DMS79 treated with DMSO at 0.1 percent for 48 hours (cell line): Measurements from ENCODE around the gene CBLC.
"Not testable (repeated sequence)": the region's sequence is repeated elsewhere in the genome, so short reads cannot be mapped to it uniquely, and the experiment has no call there.

ENCODE experiments used
- DNase-seq: peaks from one replicate; lab custom pipeline; 2025; lab: John Stamatoyannopoulos, UW

The CBLC gene

DNA sequence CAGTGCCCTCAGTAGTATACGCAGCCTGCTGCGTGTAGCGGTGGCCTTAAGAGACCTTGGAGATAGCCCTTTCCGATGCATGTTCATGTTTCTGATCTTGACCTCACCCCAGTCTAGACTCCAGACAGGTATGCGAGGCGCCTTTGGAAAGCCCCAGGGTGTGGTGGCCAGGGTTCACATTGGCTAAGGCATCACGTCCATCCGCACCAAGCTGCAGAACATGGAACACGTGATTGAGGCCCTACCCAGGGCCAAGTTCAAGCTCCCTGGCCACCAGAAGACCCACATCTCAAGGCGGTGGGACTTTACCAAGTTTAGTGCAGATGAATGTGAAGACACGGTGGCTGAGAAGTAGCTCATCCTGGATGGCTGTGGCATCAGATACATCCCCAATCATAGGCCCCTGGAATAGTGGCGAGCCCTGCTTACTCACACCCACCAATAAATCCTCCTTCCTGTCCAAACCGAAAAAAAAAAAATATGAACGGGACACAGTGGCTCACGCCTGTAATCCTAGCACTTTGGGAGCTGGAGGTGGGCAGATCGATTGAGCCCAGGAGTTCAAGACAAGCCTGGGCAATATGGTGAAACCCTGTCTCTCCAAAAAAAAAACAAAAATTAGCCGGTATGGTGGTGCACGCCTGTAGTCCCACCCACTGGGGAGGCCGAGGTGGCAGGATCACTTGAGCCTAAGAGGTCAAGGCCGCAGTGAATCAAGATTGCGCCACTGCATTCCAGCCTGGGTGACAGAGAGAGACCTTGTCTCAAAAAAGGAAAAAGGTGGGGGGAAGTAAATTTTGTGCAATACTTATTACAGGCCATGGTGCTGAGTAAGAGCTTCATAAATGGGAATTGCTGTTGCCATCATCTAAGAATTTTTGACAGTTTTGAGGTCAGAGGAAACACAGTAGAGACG is 12.4 kb upstream of the CBLC start:
- no peak for DNase-seq

DNA sequence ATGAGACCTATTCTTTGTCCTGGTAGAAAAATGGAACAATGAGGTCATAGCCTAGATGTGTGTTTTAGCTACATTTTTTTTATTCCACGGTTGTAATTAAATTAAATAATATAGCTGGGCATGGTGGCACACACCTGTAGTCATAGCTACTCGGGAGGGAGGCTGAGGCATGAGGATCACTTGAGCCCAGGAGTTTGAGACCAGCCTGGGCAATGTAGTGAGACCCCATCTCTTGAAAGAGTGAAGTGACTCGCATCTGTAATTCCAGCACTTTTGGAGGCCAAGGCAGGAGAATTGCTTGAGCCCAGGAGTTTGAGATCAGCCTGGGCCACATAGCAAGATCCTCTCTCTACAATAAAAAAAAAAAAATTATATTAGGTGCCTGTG is 11.7 kb upstream of the CBLC start:
- DNase-seq: no peak

DNA sequence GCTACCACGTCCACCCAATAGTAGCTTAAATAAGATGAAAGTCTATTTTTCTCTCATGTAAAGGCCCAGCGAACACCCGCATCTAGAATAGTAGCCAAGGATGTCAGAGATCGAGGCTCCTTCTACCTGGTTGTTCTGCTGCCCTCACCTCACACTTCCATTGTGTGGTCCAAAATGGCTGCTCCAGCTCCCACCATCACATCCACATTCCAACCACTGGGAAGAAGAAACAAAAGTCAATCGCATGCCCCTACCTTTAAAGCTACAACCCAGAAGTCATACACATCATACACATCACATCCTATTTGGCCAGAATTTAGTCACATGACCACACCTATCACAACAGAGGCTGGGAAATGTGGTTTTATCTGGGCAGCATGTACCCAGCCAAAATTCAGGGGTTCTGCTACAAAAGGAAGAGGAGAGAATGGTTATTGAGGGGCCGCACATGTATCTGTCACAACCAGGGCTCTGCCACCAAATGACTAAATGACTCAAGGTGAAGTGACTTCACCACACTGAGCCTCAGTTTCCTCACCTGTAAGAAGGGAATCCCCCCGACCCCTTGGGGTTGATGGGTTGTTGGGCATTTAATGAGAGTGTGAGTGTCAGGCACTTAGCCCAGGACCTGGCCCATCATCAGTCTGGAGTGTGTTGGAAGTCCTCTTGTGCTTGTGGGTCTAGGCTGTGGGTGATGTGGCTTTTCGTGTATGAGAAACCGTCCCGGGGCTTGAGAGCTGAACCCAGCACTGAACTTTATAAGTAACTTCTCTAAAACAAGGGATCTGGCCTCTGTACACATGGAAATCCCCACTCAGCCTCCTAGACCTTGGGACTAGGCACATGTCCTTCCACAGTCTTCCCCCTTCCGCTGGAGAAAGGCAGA is 10.2 kb upstream of the CBLC start:
- no peak for DNase-seq

DNA sequence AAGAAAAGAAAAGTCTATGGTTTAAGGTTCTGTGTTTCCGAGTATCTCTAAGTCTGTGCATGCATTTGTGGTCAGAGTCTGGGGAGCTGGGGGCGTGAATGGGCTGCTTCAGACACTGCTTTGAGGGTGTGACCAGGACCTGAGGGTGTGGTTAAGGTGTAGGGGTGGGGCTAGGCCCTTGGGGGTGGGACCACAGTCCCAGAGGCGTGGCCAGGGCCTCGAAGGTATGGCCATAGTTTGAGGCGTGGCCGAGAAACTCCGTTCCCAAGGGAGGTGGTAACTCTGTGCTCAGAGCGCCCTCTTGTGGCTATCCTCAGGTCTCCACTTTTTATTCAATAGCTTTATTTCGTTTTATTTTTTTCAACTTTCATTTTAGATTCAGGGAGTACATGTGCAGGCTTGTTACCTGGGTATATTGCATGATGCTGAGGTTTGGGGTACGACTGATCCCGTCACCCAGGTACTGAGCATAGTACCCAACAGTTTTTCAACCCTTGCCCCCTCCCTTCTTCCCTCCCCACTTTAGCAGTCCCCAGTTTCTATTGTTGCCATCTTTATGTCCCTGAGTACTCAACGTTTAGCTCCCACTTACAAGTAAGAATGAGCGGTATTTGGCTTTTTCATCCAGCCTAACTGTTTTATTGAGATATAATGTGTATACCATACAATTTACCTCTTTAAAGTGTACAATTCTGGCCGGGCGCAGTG is 7.0 kb upstream of the CBLC start:
- peak; percentile 53 for DNase-seq

DNA sequence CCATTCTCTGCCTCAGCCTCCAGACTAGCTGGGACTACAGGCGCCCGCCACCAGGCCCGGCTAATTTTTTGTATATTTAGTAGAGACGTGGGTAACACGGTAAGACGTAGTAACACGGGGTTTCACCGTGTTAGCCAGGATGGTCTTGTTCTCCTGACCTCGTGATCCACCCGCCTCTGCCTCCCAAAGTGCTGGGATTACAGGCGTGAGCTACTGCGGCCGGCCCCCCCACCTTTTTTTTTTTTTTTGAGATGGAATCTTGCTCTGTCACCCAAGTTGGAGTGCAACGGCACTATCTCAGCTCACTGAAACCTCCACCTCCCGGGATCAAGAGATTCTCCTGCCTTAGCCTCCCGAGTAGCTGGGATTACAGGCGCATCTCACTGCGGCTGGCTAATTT is 5.5 kb upstream of the CBLC start:
- not testable (repeated sequence) for DNase-seq

DNA sequence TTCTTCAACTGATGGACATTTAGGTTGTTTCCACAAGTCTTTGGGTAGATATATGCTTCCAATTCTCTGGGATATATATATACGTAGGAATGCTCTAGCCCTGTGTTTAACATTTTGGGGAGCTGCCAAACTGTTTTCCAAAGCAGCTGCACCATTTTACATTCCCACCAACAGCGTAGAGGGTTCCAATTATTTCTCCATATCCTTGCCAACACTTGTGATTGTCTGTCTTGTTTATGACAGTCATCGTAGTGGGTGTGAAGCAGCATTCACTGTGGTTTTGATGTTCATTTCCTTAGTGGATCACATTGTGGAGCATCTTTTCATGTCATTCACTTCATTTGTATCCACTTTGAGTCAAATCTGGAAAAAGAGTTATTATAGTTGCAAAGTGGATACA is 4.7 kb upstream of the CBLC start:
- DNase-seq: no peak

DNA sequence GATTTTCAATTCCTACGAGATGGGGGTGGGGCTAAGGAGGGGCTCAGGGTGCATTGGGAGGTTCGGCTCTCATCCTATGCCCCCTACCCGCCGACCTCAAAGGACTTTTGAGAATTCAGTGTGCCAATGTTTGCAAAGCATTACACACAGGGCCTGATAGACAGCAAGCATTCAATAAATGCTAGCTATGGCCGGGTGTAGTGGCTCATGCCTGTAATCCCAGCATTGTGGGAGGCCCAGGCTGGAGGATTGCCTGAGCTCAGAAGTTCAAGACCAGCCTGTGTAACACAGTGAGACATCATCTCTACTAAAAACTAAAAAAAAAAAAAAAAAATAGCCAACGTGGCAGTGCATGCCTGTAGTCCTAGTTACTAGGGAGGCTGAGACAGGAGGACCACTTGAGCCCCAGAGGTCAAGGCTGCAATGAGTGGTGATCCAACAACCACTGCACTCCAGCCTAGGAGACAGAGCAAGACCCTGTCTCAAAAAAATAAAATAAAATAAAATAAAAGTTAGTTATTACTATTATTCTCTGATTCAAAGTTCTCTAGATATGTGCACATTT is 1.9 kb upstream of the CBLC start:
- DNase-seq: no peak

DNA sequence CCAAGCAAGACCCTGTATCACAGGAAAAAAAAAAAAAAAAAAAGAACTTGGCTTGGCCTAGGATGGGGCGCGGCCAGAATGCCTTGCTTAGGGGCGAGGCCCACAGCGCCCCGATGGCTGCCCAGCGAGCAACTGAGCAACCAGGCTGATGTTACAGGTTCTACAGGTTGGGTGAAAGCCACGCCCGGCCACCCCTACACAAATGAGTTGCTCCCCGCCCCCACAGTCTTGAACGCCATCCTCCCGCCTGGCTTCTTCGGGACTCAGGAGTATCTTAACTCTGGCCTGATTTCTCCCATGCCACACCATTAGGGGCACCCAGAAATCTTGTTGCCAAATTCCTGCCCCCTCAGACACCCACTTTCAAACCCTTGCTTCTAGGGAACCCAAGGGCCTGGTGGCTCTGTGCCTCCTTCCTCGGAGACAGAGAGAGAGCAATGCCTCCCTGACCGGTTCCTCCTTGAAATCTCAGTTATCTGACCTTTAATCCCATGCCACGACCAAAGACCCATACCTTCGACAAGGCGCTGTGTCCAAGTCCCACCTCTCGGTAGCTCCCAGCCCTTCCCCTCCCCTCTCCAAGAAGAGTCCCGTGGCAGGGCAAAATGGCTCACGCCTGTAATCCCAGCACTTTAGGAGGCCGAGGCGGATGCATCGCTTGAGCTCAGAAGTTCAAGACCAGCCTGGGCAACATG is 1.1 kb upstream of the CBLC start:
- DNase-seq: no peak

DNA sequence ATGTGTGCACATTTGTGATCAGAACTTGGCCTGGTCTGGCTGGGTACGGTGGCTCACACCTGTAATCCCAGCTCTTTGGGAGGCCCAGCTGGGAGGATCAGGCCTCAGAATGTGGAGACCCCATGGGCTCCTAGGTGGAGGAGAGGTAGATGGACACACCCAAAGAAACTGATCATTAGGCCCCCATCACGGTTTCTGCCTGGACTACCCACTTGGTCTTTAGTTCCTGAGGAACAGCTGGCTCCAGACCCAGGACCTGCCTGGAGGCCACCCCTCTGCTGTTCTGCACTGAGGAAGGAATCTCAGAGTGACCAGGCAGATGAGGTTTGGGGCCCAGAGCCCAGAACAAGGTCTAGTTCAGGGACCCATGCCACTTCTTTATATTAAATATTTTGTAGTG is 1.5 kb downstream of the CBLC start:
- DNase-seq: no peak

DNA sequence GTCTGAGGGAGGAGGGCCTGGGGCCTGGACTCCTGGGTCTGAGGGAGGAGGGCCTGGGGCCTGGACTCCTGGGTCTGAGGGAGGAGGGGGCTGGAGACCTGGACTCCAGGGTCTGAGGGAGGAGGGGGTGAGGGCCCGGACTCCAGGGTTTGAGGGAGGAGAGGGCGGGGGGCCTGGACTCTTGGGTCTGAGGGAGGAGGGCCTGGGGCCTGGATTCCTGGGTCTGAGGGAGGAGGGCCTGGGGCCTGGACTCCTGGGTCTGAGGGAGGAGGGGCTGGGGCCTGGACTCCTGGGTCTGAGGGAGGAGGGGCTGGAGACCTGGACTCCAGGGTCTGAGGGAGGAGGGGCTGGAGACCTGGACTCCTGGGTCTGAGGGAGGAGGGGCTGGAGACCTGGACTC is 4.0 kb downstream of the CBLC start:
- DNase-seq: not testable (repeated sequence)

DNA sequence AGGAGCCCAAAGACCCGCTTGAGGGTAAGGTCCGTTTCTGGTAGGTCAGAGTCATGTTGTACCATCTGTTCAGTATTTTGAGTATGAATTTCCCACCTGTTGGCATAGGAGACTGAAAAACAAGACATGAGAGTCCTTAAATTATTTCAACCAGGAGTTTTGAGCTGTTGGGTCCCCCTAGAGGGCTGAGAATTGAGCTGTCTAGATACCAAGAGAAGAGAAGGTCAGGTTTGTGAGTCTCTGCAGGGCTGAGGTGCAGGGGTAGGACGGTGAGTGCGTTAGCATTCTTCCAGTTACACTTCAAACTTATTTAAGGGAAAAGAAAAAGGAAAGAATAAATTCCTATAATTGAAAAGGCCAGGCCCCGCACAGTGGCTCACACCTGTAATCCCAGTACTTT is 5.0 kb downstream of the CBLC start:
- no peak for DNase-seq

DNA sequence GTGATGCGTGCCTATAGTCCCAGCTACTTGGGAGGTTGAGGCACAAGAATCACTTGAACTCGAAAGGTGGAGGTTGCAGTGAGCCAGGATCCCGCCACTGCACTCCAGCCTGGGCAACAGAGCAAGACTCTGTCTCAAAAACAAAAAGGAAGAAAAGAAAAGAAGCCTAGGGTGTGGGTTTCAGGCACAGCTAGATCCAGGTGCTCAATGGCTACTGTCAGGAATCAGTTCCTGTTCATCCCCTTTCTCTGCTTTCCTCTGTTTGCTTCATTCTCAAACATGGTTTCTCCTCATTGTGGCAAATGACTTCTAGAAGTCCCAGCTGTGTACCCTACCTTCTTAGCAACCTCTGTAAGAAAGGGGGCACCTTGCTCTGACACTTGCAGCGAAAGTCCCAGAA is 5.9 kb downstream of the CBLC start:
- DNase-seq: no peak

DNA sequence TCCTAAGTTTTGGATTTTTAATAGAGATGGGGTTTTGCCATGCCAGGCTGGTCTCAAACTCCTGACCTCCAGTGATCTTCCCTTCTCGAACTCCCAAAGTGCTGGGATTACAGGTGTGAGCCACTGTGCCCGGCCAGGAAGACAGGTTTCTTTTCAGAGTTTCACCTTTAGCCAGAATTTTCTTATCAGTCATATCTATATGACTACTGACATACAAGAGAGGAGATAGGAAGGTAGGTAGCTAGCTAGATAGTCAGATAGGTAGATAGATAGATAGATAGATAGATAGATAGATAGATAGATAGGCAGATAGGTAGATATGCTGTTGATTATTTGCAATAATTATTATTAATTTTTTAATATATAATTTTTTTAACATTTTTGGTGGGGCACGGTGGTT is 7.6 kb downstream of the CBLC start:
- DNase-seq: no peak

DNA sequence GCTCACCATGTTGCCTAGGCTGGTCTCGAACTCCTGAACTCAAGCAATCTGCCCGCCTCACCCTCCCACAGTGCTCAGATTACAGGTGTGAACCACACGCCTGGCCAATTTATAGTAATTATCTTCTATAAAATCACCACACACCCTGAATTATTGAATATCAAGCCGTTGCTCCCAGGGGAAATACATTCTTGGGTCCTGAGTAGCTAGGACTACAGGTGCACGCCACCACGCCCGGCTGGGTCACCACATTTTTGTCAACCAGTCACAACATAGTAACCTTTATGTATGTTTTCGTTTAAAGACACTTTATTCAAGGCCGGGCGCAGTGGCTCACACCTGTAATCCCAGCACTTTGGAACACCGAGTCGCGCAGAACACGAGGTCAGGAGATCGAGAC is 8.3 kb downstream of the CBLC start:
- DNase-seq: no peak

DNA sequence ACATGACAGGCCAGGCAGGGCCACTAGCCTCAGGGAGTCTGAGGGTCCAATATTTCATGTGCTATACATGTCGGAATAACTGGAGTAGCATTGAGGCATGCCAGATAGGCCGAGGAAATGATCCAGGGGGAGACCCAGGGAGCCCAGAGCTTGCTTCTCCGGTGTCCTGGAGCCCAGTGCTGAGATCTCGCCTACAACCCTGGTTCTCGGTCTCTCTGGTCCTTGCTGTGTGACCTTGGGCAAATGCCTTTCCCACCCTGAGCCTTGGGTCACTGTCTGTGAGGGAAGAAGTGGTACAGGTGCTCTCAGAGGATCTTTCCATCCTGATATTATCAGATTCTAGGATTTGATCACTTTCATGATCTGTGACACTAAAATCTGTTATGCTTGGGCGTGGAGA is 11.3 kb downstream of the CBLC start:
- DNase-seq: no peak

DNA sequence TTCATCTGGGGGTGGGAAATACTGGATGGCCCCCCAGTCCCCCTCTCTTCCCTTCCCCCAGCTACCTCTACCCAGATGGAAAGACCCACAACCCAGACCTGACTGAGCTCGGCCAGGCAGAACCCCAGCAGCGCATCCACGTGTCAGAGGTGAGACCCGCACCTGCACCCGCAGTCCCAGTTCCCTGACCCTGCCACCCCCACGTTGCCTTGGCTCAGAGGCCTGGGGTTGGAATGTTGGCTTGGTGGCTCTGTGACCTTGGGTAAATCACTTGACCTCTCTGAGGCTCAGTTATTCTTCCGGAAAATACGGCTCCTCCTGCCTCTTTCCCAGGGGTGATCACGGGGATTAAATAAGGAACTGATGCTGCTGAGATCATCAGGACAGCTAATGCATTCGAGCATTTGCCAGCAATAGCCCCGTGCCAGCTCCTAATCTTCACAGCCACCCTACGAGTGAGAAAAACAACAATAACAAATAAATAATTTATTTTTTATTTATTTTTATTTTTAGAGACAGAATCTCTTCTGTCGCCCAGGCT is 12.3 kb downstream of the CBLC start:
- DNase-seq: no peak

DNA sequence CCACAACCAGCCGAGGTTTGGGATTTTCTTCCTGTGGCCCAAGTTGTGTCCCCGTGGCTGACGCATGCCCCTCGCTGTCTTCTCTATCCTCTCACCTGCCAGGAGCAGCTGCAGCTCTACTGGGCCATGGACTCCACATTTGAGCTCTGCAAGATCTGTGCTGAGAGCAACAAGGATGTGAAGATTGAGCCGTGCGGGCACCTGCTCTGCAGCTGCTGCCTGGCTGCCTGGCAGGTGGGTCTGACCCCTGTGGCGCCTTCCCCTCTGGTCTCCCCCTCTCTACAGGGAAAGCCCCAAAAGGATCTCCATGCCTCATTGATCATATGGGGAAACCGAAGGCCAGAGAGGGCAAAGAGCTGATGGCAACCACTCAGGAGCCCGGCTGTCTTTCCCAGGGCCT is 14.6 kb downstream of the CBLC start:
- DNase-seq: no peak

DNA sequence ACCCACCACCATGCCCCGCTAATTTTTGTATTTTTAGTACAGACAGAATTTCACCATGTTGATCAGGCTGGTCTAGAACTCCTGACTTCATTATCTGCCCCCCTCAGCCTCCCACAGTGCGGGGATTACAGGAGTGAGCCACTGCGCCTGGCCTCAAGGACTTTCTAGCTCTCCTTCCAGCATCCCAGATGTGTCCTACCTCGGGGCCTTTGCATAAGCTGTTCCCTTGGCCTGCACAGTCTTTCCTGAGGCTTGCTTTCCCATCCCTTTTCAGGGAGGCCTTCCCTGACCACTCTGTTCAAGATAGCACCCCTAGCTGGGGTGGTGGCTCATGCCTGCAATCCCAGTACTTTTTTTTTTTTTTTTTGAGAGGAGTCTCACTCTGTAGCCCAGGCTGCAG is 16.9 kb downstream of the CBLC start:
- DNase-seq: no peak

DNA sequence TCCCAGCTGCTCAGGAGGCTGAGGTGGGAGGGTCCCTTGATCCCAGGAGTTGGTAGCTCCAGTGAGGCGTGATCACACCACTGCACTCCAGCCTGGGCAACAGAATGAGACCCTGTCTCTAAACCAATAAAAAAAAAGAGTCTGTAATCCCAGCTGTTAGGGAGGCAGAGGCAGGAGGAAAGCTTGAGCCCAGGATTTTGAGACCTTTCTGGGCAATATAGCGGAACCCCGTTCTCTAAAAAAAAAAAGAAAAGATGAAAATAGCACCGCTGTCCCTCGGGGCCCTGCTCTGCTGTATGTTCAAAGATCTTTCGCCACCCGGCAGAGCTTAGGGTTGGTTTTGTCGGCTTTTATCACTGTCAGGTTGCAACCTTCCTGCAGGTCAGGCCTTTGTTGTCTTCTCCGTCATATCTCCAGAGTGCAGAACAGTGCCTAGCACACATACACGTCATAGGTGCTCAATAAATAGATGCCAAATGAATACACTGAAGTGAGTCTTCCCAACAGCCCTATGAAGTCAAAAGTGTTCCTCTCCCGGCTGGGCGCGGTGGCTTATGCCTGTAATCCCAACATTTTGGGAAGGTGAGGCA is 17.8 kb downstream of the CBLC start:
- no peak for DNase-seq

DNA sequence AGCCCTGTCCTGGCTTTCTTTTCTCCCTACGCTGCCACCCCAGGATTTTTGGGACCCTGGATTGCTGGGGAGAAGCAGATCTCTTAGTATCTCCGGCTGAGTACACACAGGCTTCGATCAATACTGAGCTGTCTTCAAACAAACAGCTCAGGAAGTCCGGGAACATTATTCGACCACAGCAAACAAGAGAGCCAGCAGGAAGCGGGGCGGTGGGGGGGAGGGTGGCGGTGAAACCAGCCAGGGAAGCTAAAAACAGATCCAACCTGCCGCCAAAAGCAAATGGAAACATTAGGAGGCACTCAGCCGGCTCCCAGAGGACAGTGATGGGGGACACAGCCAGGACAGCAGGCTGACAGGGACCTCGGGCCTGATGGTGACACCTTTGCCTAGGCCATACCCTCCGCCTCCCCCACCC is 19.0 kb downstream of the CBLC start:
- no peak for DNase-seq
